ENCODE results near the gene LETMD1.

Gene LETMD1

GRCh38 chr12:51049525-51049924, 1.4 kb downstream of the LETMD1 start:
- H3K9me2 ChIP-seq (replicated peaks; ENCODE audit: insufficient read depth, low read length) = no peaks in the 10 kb centered on the region
- H3K4me3 ChIP-seq (ENCODE audit: insufficient read depth, low read length, poor library complexity, severe bottlenecking) = peak overlapping the region; percentile 78

GRCh38 chr12:51051787-51052186, 3.7 kb downstream of the LETMD1 start:
- Histone ChIP-seq H4K20me1 (ENCODE audit: low read depth, low read length) (no peaks in the 10 kb centered on the region), H3K9me3 (ENCODE audit: insufficient read depth, low read length) (no peaks in the 10 kb centered on the region), H3K9ac (ENCODE audit: low read length) (no peak overlapping the region), H3K27me3 (ENCODE audit: low read length) (no peaks in the 10 kb centered on the region), H2AFZ (ENCODE audit: low read depth, low read length, severe bottlenecking) (no peak overlapping the region), H3K4me2 (ENCODE audit: low read depth, low read length, poor library complexity, severe bottlenecking) (no peak overlapping the region), H3K36me3 (ENCODE audit: low read length) (peaks cover 7% of the 10 kb centered on the region; the same call in 1 of the 2 replicates), H3K27ac (ENCODE audit: low read depth, low read length) (no peak overlapping the region), H3K9me2 (replicated peaks; ENCODE audit: insufficient read depth, low read length) (no peaks in the 10 kb centered on the region), H3F3A (ENCODE audit: insufficient read depth) (no peaks in the 10 kb centered on the region), H3K4me3 (ENCODE audit: insufficient read depth, low read length, poor library complexity, severe bottlenecking) (no peak overlapping the region), H3K79me2 (ENCODE audit: insufficient read depth, low read length) (peaks cover 19% of the 10 kb centered on the region)
- TF ChIP-seq EZH2phosphoT487 (conservative IDR thresholded peaks at IDR 0.05; ENCODE audit: low read length) = no peak
- TF ChIP-seq CTCF (IDR thresholded peaks at IDR 0.05; ENCODE audit: insufficient read depth, low read length, poor library complexity, severe bottlenecking) = no peak

More at GRCh38 chr12:51049525-51049924, 1.4 kb downstream of the LETMD1 start:
- Histone ChIP-seq H3K27ac (ENCODE audit: low read depth, low read length) (no peak overlapping the region), H4K20me1 (ENCODE audit: low read depth, low read length) (no peaks in the 10 kb centered on the region), H3K27me3 (ENCODE audit: low read length) (no peaks in the 10 kb centered on the region), H2AFZ (ENCODE audit: low read depth, low read length, severe bottlenecking) (no peak overlapping the region), H3K79me2 (ENCODE audit: insufficient read depth, low read length) (peaks cover 19% of the 10 kb centered on the region), H3K36me3 (ENCODE audit: low read length) (peaks cover 7% of the 10 kb centered on the region; the same call in 1 of the 2 replicates), H3K4me2 (ENCODE audit: low read depth, low read length, poor library complexity, severe bottlenecking) (peak overlapping the region; percentile 93), H3K9me3 (ENCODE audit: insufficient read depth, low read length) (no peaks in the 10 kb centered on the region), H3F3A (ENCODE audit: insufficient read depth) (no peaks in the 10 kb centered on the region), H3K9ac (ENCODE audit: low read length) (peak overlapping the region; percentile 85)
- no peak for TF ChIP-seq CTCF (IDR thresholded peaks at IDR 0.05; ENCODE audit: insufficient read depth, low read length, poor library complexity, severe bottlenecking)
- no peak for TF ChIP-seq EZH2phosphoT487 (conservative IDR thresholded peaks at IDR 0.05; ENCODE audit: low read length)

- H3K27me3 ChIP-seq (ENCODE audit: low read length) = no peaks in the 10 kb centered on the region
- H3K27ac ChIP-seq (ENCODE audit: low read depth, low read length) = no peak overlapping the region
- H4K20me1 ChIP-seq (ENCODE audit: low read depth, low read length) = no peaks in the 10 kb centered on the region
- TF ChIP-seq EZH2phosphoT487 (conservative IDR thresholded peaks at IDR 0.05; ENCODE audit: low read length) (no peak), CTCF (IDR thresholded peaks at IDR 0.05; ENCODE audit: insufficient read depth, low read length, poor library complexity, severe bottlenecking) (no peak)
- H3K79me2 ChIP-seq (ENCODE audit: insufficient read depth, low read length) = no peaks in the 10 kb centered on the region
- H3K9ac ChIP-seq (ENCODE audit: low read length) = no peak overlapping the region
- no peaks in the 10 kb centered on the region for H3K9me2 ChIP-seq (replicated peaks; ENCODE audit: insufficient read depth, low read length)
- H3F3A ChIP-seq (ENCODE audit: insufficient read depth) = no peaks in the 10 kb centered on the region
- H2AFZ ChIP-seq (ENCODE audit: low read depth, low read length, severe bottlenecking) = no peak overlapping the region
- H3K36me3 ChIP-seq (ENCODE audit: low read length) = peaks cover 7% of the 10 kb centered on the region; the same call in 1 of the 2 replicates
- H3K4me2 ChIP-seq (ENCODE audit: low read depth, low read length, poor library complexity, severe bottlenecking) = no peak overlapping the region
- no peaks in the 10 kb centered on the region for H3K9me3 ChIP-seq (ENCODE audit: insufficient read depth, low read length)
- no peak overlapping the region for H3K4me3 ChIP-seq (ENCODE audit: insufficient read depth, low read length, poor library complexity, severe bottlenecking)
Observed at GRCh38 chr12:51055060-51055459, 6.9 kb downstream of the LETMD1 start.
